ENCODE results near the gene POLG2. TPM values are rescaled to one million over a fixed set of nuclear protein-coding genes. Genes with fewer than 3 reads are reported as not detected.

The POLG2 gene
- total and polyA plus RNA-seq, 2 of the 8 experiments (the other 6 are each of a cell fraction or from before 2014, with no cell fraction given): 9.7 to 34.3 TPM

DNA sequence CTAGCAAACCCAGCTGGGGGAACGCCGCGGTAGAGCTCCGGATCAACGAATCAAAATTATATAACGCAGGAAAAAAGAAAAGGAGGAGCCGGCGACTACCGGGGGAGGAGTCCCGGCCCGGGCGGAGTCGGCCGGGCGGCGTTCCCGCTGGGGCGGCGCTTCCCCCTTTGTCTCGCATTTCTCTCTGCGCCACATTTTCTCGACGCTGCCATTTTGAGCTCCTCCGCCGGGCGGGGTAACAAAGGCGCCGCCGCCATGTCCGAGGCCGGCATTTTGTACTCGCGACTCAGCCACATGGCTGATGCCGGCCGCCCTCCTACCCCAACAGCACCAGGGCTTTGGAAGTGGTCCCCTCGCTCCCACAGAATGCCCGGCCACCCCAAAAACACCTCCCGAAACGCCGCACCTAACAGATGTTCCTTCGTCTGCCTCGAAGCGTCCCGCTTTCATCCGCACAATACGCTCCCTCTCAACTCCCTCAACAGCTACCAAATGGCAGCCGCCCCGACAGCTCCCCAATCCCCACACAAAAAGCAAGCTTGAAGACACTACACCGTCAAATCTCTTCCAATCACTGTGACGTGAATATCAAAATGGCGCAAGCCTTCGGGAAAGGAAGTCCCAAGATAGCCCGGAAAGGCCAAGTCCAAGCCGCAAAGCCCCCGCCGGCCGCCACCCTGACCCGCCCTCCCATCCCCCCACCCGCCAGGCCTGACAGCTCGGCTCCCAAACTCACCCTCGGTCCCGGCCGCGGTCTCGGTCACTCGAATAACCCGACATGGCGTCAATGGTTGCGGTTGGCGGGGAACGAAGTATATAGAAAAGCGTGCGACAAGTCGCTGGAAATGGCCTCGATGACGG, 8.7 kb upstream of the POLG2 start (continued):
- TF ChIP-seq EP300 (IDR thresholded peaks at IDR 0.05; ENCODE audit: borderline replicate concordance in 1 of 2, low read depth in 2 of 2, low read length in 2 of 2) (peak in 1 of 2 experiments; percentile 58; a peak in 1 of 3 replicates), SAP30 (IDR thresholded peaks at IDR 0.05; ENCODE audit: insufficient read depth, insufficient replicate concordance, low read length) (peak; percentile 61), CTBP2 (IDR thresholded peaks at IDR 0.05; ENCODE audit: borderline replicate concordance, insufficient read depth, insufficient read length, low read length) (no peak), EGR1 (IDR thresholded peaks at IDR 0.05; ENCODE audit: borderline replicate concordance, low read depth, low read length) (no peak), RBBP5 (IDR thresholded peaks at IDR 0.05; ENCODE audit: borderline replicate concordance, low read depth, low read length) (no peak), CREB1 (IDR thresholded peaks at IDR 0.05) (peak; percentile 42), POLR2A (IDR thresholded peaks at IDR 0.05; ENCODE audit: control extremely low read depth in 1 of 2, low read depth in 2 of 2, low read length in 2 of 2) (no peak; a peak in 1 of 3 replicates), RAD21 (IDR thresholded peaks at IDR 0.05 in 1 of 2, conservative IDR thresholded peaks at IDR 0.05 in 1 of 2; ENCODE audit: low read depth in 2 of 2, low read length in 2 of 2) (no peak), JUND (IDR thresholded peaks at IDR 0.05; ENCODE audit: low read length) (no peak), MAFK (IDR thresholded peaks at IDR 0.05; ENCODE audit: low read depth, low read length) (no peak), TAF1 (IDR thresholded peaks at IDR 0.05; ENCODE audit: low read depth, low read length) (peak; percentile 93), KDM5A (IDR thresholded peaks at IDR 0.05; ENCODE audit: low read length) (0 out of 2 replicates have a peak, but pooled peaks have one; percentile 31), NRF1 (IDR thresholded peaks at IDR 0.05; ENCODE audit: low read depth, low read length) (no peak), ZNF274 (IDR thresholded peaks at IDR 0.05; ENCODE audit: borderline replicate concordance, extremely low read depth, low read length) (no peak), CEBPB (IDR thresholded peaks at IDR 0.05; ENCODE audit: low read depth, low read length) (no peak), CBX8 (IDR thresholded peaks at IDR 0.05; ENCODE audit: borderline replicate concordance, low read depth, low read length) (no peak), NANOG (IDR thresholded peaks at IDR 0.05; ENCODE audit: insufficient read depth, low read depth, low read length, poor library complexity, severe bottlenecking) (no peak), JUN (IDR thresholded peaks at IDR 0.05; ENCODE audit: low read depth, low read length) (no peak)
- TF ChIP-seq, protein P1, sequence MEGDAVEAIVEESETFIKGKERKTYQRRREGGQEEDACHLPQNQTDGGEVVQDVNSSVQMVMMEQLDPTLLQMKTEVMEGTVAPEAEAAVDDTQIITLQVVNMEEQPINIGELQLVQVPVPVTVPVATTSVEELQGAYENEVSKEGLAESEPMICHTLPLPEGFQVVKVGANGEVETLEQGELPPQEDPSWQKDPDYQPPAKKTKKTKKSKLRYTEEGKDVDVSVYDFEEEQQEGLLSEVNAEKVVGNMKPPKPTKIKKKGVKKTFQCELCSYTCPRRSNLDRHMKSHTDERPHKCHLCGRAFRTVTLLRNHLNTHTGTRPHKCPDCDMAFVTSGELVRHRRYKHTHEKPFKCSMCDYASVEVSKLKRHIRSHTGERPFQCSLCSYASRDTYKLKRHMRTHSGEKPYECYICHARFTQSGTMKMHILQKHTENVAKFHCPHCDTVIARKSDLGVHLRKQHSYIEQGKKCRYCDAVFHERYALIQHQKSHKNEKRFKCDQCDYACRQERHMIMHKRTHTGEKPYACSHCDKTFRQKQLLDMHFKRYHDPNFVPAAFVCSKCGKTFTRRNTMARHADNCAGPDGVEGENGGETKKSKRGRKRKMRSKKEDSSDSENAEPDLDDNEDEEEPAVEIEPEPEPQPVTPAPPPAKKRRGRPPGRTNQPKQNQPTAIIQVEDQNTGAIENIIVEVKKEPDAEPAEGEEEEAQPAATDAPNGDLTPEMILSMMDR (IDR thresholded peaks at IDR 0.05; ENCODE audit: control extremely low read depth in 1 of 3, insufficient read depth in 1 of 3, low read depth in 1 of 3, low read length in 3 of 3): no peak
- TF ChIP-seq, protein P2, sequence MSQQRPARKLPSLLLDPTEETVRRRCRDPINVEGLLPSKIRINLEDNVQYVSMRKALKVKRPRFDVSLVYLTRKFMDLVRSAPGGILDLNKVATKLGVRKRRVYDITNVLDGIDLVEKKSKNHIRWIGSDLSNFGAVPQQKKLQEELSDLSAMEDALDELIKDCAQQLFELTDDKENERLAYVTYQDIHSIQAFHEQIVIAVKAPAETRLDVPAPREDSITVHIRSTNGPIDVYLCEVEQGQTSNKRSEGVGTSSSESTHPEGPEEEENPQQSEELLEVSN (IDR thresholded peaks at IDR 0.05): no peak
